Mesothelial cell of epicardium (in vitro differentiated cells): Measurements from ENCODE around the gene TBR1. TPM values are rescaled to one million over a fixed set of nuclear protein-coding genes. Genes with fewer than 3 reads are reported as not detected.

Experiments
- DNase-seq, 2 experiments: peaks; one replicate each; pipeline ENCODE4 v3.0.0; 2021; ENCODE audit warnings: low spot score in 2 of 2; ENCODE audit not compliant: unreplicated experiment in 2 of 2
- H3K27ac Mint-ChIP-seq: 2 replicates; pipeline ENCODE4 v1.8.0; 2021; ENCODE audit warnings: mixed read lengths
- H3K27me3 Mint-ChIP-seq: 2 replicates; pipeline ENCODE4 v1.8.0; 2021; ENCODE audit warnings: low read depth, mixed read lengths
- H3K36me3 Mint-ChIP-seq: 2 replicates; pipeline ENCODE4 v1.8.0; 2021; ENCODE audit warnings: mixed read lengths
- H3K4me1 Mint-ChIP-seq: 2 replicates; pipeline ENCODE4 v1.8.0; 2021; ENCODE audit warnings: mixed read lengths
- H3K4me3 Mint-ChIP-seq: 2 replicates; pipeline ENCODE4 v1.8.0; 2021; ENCODE audit warnings: mild to moderate bottlenecking, moderate library complexity, mixed read lengths
- H3K9me3 Mint-ChIP-seq: 2 replicates; pipeline ENCODE4 v1.8.0; 2021; ENCODE audit warnings: mixed read lengths
- total RNA-seq: library from RNA; stranded (reverse); gene quantifications from 3 replicates; pipeline ENCODE4 v1.2.1, GENCODE V29; 2021
- TF ChIP-seq, protein P1 (sequence below): fragments of 200-600 bp; sonication (generic); IDR thresholded peaks from one replicate; pipeline ENCODE4 v1.5.0; 2021; ENCODE audit warnings: antibody characterized with exemption; ENCODE audit not compliant: unreplicated experiment

The TBR1 gene
- total RNA-seq, 1 donor from 2014 or later = 0.13 TPM

DNA sequence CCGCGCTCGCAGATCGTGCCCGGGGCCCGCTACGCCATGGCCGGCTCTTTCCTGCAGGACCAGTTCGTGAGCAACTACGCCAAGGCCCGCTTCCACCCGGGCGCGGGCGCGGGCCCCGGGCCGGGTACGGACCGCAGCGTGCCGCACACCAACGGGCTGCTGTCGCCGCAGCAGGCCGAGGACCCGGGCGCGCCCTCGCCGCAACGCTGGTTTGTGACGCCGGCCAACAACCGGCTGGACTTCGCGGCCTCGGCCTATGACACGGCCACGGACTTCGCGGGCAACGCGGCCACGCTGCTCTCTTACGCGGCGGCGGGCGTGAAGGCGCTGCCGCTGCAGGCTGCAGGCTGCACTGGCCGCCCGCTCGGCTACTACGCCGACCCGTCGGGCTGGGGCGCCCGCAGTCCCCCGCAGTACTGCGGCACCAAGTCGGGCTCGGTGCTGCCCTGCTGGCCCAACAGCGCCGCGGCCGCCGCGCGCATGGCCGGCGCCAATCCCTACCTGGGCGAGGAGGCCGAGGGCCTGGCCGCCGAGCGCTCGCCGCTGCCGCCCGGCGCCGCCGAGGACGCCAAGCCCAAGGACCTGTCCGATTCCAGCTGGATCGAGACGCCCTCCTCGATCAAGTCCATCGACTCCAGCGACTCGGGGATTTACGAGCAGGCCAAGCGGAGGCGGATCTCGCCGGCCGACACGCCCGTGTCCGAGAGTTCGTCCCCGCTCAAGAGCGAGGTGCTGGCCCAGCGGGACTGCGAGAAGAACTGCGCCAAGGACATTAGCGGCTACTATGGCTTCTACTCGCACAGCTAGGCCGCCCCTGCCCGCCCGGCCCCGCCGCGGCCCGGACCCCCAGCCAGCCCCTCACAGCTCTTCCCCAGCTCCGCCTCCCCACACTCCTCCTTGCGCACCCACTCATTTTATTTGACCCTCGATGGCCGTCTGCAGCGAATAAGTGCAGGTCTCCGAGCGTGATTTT, 7.6 kb downstream of the TBR1 start:
- peak in 1 of 2 experiments; percentile 51 for DNase-seq
- Mint-ChIP-seq H3K27me3 (peaks cover 94% of the 10 kb centered on the region), H3K9me3 (no peaks in the 10 kb centered on the region), H3K4me1 (peaks cover 24% of the 10 kb centered on the region), H3K4me3 (peak overlapping the region; percentile 58), H3K27ac (no peak overlapping the region), H3K36me3 (peaks cover 2% of the 10 kb centered on the region)
- TF ChIP-seq, protein P1, sequence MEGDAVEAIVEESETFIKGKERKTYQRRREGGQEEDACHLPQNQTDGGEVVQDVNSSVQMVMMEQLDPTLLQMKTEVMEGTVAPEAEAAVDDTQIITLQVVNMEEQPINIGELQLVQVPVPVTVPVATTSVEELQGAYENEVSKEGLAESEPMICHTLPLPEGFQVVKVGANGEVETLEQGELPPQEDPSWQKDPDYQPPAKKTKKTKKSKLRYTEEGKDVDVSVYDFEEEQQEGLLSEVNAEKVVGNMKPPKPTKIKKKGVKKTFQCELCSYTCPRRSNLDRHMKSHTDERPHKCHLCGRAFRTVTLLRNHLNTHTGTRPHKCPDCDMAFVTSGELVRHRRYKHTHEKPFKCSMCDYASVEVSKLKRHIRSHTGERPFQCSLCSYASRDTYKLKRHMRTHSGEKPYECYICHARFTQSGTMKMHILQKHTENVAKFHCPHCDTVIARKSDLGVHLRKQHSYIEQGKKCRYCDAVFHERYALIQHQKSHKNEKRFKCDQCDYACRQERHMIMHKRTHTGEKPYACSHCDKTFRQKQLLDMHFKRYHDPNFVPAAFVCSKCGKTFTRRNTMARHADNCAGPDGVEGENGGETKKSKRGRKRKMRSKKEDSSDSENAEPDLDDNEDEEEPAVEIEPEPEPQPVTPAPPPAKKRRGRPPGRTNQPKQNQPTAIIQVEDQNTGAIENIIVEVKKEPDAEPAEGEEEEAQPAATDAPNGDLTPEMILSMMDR = no peak

DNA sequence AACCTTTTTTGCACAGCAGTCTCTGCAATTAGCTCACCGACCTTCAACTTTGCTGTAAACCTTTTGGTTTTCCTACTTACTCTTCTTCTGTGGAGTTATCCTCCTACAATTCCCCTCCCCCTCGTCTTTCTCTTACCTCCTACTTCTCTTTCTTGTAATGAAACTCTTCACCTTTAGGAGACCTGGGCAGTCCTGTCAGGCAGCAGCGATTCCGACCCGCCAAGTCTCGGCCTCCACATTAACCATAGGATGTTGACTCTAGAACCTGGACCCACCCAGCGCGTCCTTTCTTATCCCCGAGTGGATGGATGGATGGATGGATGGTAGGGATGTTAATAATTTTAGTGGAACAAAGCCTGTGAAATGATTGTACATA, 8.3 kb downstream of the TBR1 start:
- peaks cover 2% of the 10 kb centered on the region for H3K36me3 Mint-ChIP-seq
- DNase-seq = no peak
- H3K4me1 Mint-ChIP-seq = peaks cover 17% of the 10 kb centered on the region
- no peak overlapping the region for H3K27ac Mint-ChIP-seq
- H3K4me3 Mint-ChIP-seq = peak overlapping the region; percentile 57
- H3K27me3 Mint-ChIP-seq = peaks cover 94% of the 10 kb centered on the region
- TF ChIP-seq, protein P1 = no peak
- H3K9me3 Mint-ChIP-seq = no peaks in the 10 kb centered on the region

DNA sequence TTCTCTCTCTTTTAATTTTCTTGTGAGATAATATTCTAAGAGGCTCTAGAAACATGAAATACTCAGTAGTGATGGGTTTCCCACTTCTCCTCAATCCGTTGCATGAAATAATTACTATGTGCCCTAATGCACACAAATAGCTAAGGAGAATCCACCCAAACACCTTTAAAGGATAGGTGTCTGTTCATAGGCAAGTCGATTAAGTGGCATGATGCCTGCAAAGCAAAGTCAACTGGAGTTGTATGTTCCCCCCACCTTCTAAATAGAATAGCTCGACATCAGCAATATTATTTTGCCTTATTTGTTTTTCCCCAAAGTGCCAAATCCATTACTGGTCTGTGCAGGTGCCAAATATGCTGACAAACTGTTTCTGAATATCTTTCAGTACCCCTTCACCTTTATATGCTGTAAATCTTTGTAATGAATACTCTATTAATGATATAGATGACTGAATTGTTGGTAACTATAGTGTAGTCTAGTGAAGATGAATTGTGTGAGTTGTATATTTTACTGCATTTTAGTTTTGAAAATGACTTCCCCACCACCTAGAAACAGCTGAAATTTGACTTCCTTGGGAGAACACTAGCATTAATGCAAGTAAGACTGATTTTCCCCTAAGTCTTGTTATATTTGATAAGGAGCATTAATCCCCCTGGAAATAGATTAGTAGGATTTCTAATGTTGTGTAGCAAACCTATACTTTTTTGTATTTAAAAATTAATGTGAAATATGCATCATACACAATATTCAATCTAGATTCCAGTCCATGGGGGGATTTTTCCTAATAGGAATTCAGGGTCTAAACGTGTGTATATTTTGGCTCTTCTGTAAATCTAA, 9.0 kb downstream of the TBR1 start:
- H3K27me3 Mint-ChIP-seq = peaks cover 95% of the 10 kb centered on the region
- H3K4me1 Mint-ChIP-seq = peaks cover 17% of the 10 kb centered on the region
- peaks cover 2% of the 10 kb centered on the region for H3K36me3 Mint-ChIP-seq
- H3K4me3 Mint-ChIP-seq = no peak overlapping the region
- no peaks in the 10 kb centered on the region for H3K9me3 Mint-ChIP-seq
- no peak overlapping the region for H3K27ac Mint-ChIP-seq
- DNase-seq = no peak
- TF ChIP-seq, protein P1 = no peak

DNA sequence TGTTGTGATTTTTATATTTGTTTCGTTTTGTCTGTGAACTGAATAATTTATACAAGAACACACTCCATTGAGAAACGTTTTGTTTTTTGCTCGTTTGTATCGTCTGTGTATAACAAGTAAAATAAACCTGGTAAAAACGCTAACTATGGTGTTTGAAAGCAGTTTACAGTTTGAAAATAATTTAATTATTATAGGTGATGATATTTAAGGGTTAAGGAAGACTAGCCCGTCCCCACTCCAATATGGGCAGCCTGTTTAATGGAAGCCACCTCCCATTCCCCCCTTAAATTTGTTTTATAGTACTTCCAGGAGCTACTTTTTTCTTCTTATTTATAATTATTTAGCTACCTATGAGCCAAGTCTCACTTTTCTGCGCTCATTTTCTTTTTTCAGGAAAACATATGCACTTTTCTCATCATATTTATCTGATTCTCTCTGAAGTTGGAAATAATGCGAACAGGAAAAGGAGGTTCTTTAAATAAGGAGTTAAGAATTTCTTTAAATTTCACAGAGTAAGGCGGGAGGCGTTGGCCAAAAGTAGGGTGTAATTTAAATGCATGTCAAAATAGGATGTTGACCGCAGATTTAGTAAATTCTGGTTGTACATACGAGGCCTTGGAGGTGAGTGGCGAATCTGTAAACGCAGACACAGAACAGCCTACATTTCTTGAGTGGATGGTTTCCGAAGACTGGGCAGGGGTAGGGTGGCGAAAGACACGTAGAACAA, 9.8 kb downstream of the TBR1 start:
- Mint-ChIP-seq H3K36me3 (peaks cover 2% of the 10 kb centered on the region), H3K9me3 (no peaks in the 10 kb centered on the region), H3K27ac (no peak overlapping the region), H3K4me1 (peaks cover 17% of the 10 kb centered on the region), H3K4me3 (no peak overlapping the region), H3K27me3 (peaks cover 95% of the 10 kb centered on the region)
- TF ChIP-seq, protein P1 = no peak
- no peak for DNase-seq

DNA sequence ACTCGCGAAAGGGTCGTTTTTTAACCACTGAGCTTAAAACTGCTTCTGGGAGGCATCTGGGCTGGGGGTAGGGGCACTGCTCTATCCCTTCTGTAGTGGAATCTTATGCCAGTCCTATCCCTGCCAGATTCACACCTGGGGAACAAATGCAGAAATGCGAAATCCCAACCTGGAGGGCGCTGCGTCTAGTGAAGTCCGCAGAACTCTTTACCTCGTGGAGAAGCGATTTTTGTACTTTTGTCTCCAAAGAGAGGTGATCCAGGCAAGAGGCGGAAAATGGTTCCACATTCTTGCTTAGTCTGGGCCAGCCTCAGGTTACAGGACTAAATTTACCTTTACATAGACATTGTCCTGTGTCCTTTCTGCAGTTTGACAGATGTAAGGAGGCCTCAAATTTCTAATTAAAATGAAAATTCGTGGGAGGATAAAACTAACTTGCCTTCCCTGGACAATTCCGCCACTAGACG, 10.4 kb downstream of the TBR1 start:
- peak overlapping the region; percentile 48 for H3K4me3 Mint-ChIP-seq
- peaks cover 17% of the 10 kb centered on the region for H3K4me1 Mint-ChIP-seq
- H3K27ac Mint-ChIP-seq = no peak overlapping the region
- DNase-seq = no peak
- peaks cover 2% of the 10 kb centered on the region for H3K36me3 Mint-ChIP-seq
- peaks cover 95% of the 10 kb centered on the region for H3K27me3 Mint-ChIP-seq
- H3K9me3 Mint-ChIP-seq = no peaks in the 10 kb centered on the region
- TF ChIP-seq, protein P1 = peak; percentile 49
